Gastroesophageal sphincter (tissue), 4 donors: ENCODE results near the gene OCEL1. TPM values are rescaled to one million over a fixed set of nuclear protein-coding genes. Genes with fewer than 3 reads are reported as not detected.

Experiments used
- ATAC-seq: fragments of 150-250 bp; one replicate; pipeline ENCODE4 v1.9.1; 2016; ENCODE audit warnings: mild to moderate bottlenecking, moderate library complexity
- H3K27ac ChIP-seq, 4 donors: fragments of 200-600 bp; sonication (generic) in 3 of 4; 1 replicate in 3 of 4; 2 replicates in 1 of 4; pipeline ENCODE4 v1.5.1; 2016 to 2019
- H3K27me3 ChIP-seq: fragments of 200-600 bp; sonication (generic); one replicate; pipeline ENCODE4 v1.5.1; 2019
- H3K36me3 ChIP-seq, 2 donors: fragments of 200-600 bp; sonication (generic); one replicate each; pipeline ENCODE4 v1.5.1; 2019; ENCODE audit warnings: control low read depth in 1 of 2
- H3K4me1 ChIP-seq, 3 donors: fragments of 200-600 bp; sonication (generic); 1 replicate in 2 of 3; 2 replicates in 1 of 3; pipeline ENCODE4 v1.5.1; 2016 to 2019; ENCODE audit warnings: control low read depth in 2 of 3
- H3K4me3 ChIP-seq, 2 donors: fragments of 200-600 bp; sonication (generic); one replicate each; pipeline ENCODE4 v1.5.1; 2019; ENCODE audit warnings: mild to moderate bottlenecking in 1 of 2, moderate library complexity in 1 of 2
- H3K9me3 ChIP-seq, 3 donors: fragments of 200-600 bp; sonication (generic); one replicate each; pipeline ENCODE4 v1.5.1; 2017 to 2019; ENCODE audit warnings: control low read depth in 2 of 3
- CTCF ChIP-seq, 4 experiments: fragments of 200-600 bp in 2 of 4; fragments of 450-650 bp in 2 of 4; sonication (generic) in 1 of 4; IDR thresholded peaks; one replicate each; pipeline ENCODE4 v1.5.1; 2017 to 2019; ENCODE audit warnings: antibody characterized with exemption in 4 of 4, mild to moderate bottlenecking in 2 of 4, moderate library complexity in 2 of 4
- EP300 ChIP-seq: sonication (generic); formaldehyde crosslinking; IDR thresholded peaks from one replicate; pipeline ENCODE4 v1.6.1; 2017; ENCODE audit warnings: antibody characterized with exemption, mild to moderate bottlenecking
- POLR2A ChIP-seq, 2 donors: fragments of 450-650 bp; IDR thresholded peaks; one replicate each; pipeline ENCODE4 v1.6.1; 2017; ENCODE audit warnings: antibody characterized with exemption in 2 of 2, mild to moderate bottlenecking in 2 of 2, moderate library complexity in 1 of 2
- POLR2AphosphoS5 ChIP-seq: sonication (generic); formaldehyde crosslinking; IDR thresholded peaks from one replicate; pipeline ENCODE4 v1.6.1; 2017; ENCODE audit warnings: antibody characterized with exemption
- WGBS, 2 donors: methylation state at CpG; one replicate each; pipeline ENCODE4 v1.1.5; 2018; ENCODE audit warnings: low coverage in 1 of 2; 5-methylcytosine and 5-hydroxymethylcytosine counted together
- total RNA-seq, 4 donors: library from RNA; depleted of rRNA; stranded (reverse); fragments of >200 nt; gene quantifications; one replicate each; pipeline ENCODE4 v1.1.0, GENCODE V29; 2016

The OCEL1 gene
- total RNA-seq, 4 donors from 2014 or later, result 3.5 to 15.1 (median 6.5) TPM

- WGBS, 2 donors, result 49 to 73% methylated on average over 3 to 6 of the region's 24 CpGs
- no peak for ATAC-seq
- Histone ChIP-seq H3K27ac (peak overlapping the region in 3 of 4 donors; percentile 73 to 87 (median 86)), H3K36me3 (peaks cover 0 to 37% of the 10 kb centered on the region in 2 donors), H3K27me3 (no peaks in the 10 kb centered on the region), H3K9me3 (no peaks in the 10 kb centered on the region), H3K4me1 (peaks cover 0 to 62% (median 33%) of the 10 kb centered on the region in 3 donors), H3K4me3 (no peak overlapping the region)
- TF ChIP-seq EP300, result no peak
- TF ChIP-seq POLR2A (IDR thresholded peaks at IDR 0.05), result no peak
- TF ChIP-seq CTCF (IDR thresholded peaks at IDR 0.05), result no peak
- no peak for TF ChIP-seq POLR2AphosphoS5
These were observed 14.2 kb downstream of the OCEL1 start for GRCh38 chr19:17240062-17240752.

- WGBS, 2 donors, result 100% methylated on average over 2 of the region's 6 CpGs
- no peak for TF ChIP-seq POLR2AphosphoS5
- TF ChIP-seq CTCF (IDR thresholded peaks at IDR 0.05), result no peak
- TF ChIP-seq EP300, result no peak
- TF ChIP-seq POLR2A (IDR thresholded peaks at IDR 0.05), result no peak
- H3K27ac ChIP-seq, result peak overlapping the region in 3 of 4 donors; percentile 73 to 87 (median 86)
These were observed 14.9 kb downstream of the OCEL1 start for GRCh38 chr19:17240826-17241399.

GRCh38 chr19:17242431-17243208 lies 16.6 kb downstream of the OCEL1 start:
- peak overlapping the region; percentile 25 to 94 (median 86) for H3K27ac ChIP-seq

More at GRCh38 chr19:17240826-17241399, 14.9 kb downstream of the OCEL1 start:
- ATAC-seq, result no peak
- Histone ChIP-seq H3K4me3 (no peak overlapping the region), H3K27me3 (no peaks in the 10 kb centered on the region), H3K9me3 (no peaks in the 10 kb centered on the region), H3K4me1 (peaks cover 0 to 55% (median 31%) of the 10 kb centered on the region in 3 donors), H3K36me3 (peaks cover 0 to 37% of the 10 kb centered on the region in 2 donors)

GRCh38 chr19:17243211-17243829 lies 17.3 kb downstream of the OCEL1 start:
- no peak for ATAC-seq
- Histone ChIP-seq H3K27ac (peak overlapping the region; percentile 74 to 94 (median 86)), H3K9me3 (no peaks in the 10 kb centered on the region), H3K4me1 (peaks cover 0 to 60% (median 31%) of the 10 kb centered on the region in 3 donors), H3K36me3 (peaks cover 0 to 26% of the 10 kb centered on the region in 2 donors), H3K4me3 (peak overlapping the region; percentile 92 to 93), H3K27me3 (no peaks in the 10 kb centered on the region)
- TF ChIP-seq EP300 (no peak), POLR2A (IDR thresholded peaks at IDR 0.05) (no peak), CTCF (IDR thresholded peaks at IDR 0.05) (no peak), POLR2AphosphoS5 (no peak)
- 40% methylated on average over 2 of the region's 8 CpGs; no CpG with 5 or more reads in 1 of the 2 donors for WGBS, 2 donors

More at GRCh38 chr19:17242431-17243208, 16.6 kb downstream of the OCEL1 start:
- WGBS, 2 donors, result 54 to 70% methylated on average over 2 to 4 of the region's 8 CpGs
- no peak for TF ChIP-seq POLR2AphosphoS5
- no peak for TF ChIP-seq CTCF (IDR thresholded peaks at IDR 0.05)
- TF ChIP-seq EP300, result no peak
- no peak for TF ChIP-seq POLR2A (IDR thresholded peaks at IDR 0.05)
- Histone ChIP-seq H3K36me3 (peaks cover 0 to 33% of the 10 kb centered on the region in 2 donors), H3K4me1 (peaks cover 0 to 54% (median 31%) of the 10 kb centered on the region in 3 donors), H3K27me3 (no peaks in the 10 kb centered on the region), H3K4me3 (peak overlapping the region in 1 of 2 donors; percentile 92), H3K9me3 (no peaks in the 10 kb centered on the region)
- ATAC-seq, result no peak
